Mucosa of descending colon (tissue), 3 donors: ENCODE data around the gene AOAH. TPM values are rescaled to one million over a fixed set of nuclear protein-coding genes. Genes with fewer than 3 reads are reported as not detected.

Source experiments
- ATAC-seq: fragments of 200-7000 bp; cut with Tn5 transposase; one replicate; pipeline ENCODE4 v1.9.1; 2020; ENCODE audit warnings: mild to moderate bottlenecking, moderate library complexity
- DNase-seq, 3 donors: peaks; one replicate each; pipeline ENCODE4 v3.0.0-alpha.2; 2020
- H3K36me3 ChIP-seq: fragments of 200-600 bp; one replicate; pipeline ENCODE4 v1.8.0; 2021; ENCODE audit warnings: low read depth, mild to moderate bottlenecking
- H3K4me1 ChIP-seq: fragments of 200-600 bp; one replicate; pipeline ENCODE4 v1.8.0; 2021; ENCODE audit warnings: low read depth, mild to moderate bottlenecking
- H3K4me3 ChIP-seq: fragments of 200-600 bp; one replicate; pipeline ENCODE4 v1.8.0; 2021; ENCODE audit warnings: mild to moderate bottlenecking
- H3K9me3 ChIP-seq: fragments of 200-600 bp; one replicate; pipeline ENCODE4 v1.8.0; 2021; ENCODE audit warnings: mild to moderate bottlenecking
- intact Hi-C, 2 donors: fragments of 100-400 bp; cut with DNase I in 1 of 2; cut with micrococcal nuclease in 1 of 2; formaldehyde crosslinking; loops; one replicate each; pipeline versions ENCODE4 v1.11.0 to v1.11.1; 2022; cut with DNase I, micrococcal nuclease
- total RNA-seq, 3 donors: library from RNA; stranded (reverse); fragmentation: NEBNext Ultra II Directional in 2 of 3; extraction: Animal tissue kit (Norgen Biotek cat#: 25700) in 2 of 3; gene quantifications; one replicate each; pipeline versions ENCODE4 v1.2.1 to v1.2.4, GENCODE V29; 2021 to 2023
- TF ChIP-seq, protein P1 (sequence below): fragments of 200-600 bp; IDR thresholded peaks from one replicate; pipeline ENCODE4 v1.8.0; 2022; ENCODE audit warnings: antibody characterized with exemption, mild to moderate bottlenecking
- donor health status: DM: no; HTN: no; CAD: no; lungs with moderate emphysema.
- donor health status: DM: no; HTN: no; CAD: no.
- donor health status: DM: no; HTN: yes; CAD: no.

The AOAH gene
- total RNA-seq, 3 donors from 2014 or later = 15.7 to 36.1 (median 28.8) TPM

DNA sequence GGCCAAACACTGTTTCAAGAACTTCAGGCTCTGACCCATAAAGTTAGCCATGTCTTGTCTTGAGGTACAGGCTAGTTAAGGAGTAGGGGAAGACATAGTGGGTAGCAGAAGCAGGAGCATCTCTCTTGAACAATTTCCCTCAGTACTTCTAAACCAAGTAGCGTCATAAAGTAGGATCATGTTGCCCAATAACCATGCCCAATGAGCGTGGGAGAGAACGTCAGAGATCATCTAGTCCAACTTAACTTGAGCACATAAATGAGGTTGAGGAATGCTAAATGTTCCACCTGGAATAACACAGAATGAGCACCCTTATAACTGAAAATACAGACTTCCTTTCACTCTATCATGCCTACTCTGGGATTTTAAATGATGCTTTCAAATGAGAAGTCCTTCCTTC, 134.9 kb downstream of the AOAH start:
- DNase-seq (no peak), ATAC-seq (no peak)
- Histone ChIP-seq H3K4me3 (no peak overlapping the region), H3K36me3 (no peaks in the 10 kb centered on the region), H3K9me3 (no peaks in the 10 kb centered on the region), H3K4me1 (no peaks in the 10 kb centered on the region)
- TF ChIP-seq, protein P1, sequence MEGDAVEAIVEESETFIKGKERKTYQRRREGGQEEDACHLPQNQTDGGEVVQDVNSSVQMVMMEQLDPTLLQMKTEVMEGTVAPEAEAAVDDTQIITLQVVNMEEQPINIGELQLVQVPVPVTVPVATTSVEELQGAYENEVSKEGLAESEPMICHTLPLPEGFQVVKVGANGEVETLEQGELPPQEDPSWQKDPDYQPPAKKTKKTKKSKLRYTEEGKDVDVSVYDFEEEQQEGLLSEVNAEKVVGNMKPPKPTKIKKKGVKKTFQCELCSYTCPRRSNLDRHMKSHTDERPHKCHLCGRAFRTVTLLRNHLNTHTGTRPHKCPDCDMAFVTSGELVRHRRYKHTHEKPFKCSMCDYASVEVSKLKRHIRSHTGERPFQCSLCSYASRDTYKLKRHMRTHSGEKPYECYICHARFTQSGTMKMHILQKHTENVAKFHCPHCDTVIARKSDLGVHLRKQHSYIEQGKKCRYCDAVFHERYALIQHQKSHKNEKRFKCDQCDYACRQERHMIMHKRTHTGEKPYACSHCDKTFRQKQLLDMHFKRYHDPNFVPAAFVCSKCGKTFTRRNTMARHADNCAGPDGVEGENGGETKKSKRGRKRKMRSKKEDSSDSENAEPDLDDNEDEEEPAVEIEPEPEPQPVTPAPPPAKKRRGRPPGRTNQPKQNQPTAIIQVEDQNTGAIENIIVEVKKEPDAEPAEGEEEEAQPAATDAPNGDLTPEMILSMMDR = no peak
- intact Hi-C loops = no loop called here

DNA sequence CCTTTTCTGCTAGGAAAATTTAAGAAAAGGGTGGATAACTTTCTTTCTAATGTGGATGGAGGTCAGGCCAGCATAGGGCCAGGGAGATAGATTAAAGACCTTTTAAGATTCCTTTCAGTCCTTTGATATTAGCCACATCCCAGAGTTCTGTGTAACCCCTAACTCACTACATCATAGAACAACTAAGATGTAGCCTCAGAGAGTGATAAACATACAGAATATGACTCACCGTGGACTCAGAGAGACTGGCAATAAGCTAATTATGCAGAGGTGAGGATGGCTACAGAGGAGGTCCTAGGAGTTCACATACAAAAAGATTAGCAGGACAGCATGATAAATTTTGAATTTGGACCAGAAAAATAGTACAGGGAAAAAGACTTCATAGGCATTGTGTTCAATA, 141.0 kb downstream of the AOAH start:
- ATAC-seq (no peak), DNase-seq (no peak)
- no peaks in the 10 kb centered on the region for H3K9me3 ChIP-seq
- H3K36me3 ChIP-seq = no peaks in the 10 kb centered on the region
- intact Hi-C loops = no loop called here
- H3K4me1 ChIP-seq = no peaks in the 10 kb centered on the region
- TF ChIP-seq, protein P1 = no peak
- no peak overlapping the region for H3K4me3 ChIP-seq

DNA sequence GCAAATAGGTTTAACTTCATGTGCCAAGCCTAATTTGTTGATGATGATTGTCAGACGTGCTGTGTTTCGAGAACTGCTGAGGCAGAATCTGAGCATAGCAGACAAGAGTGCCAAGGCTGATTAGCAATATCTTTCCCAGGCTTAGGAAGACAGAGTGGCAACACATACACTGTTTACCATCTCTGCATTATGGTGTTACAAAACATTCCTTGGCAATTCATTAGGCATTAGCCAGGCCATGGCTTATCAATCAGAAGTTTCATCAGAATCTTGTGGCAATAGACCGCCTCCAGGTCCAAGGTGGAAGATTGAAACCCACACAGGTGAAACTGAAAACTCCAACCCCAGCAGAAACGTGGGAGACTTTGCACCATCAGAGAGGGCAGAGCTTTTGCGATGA, 148.5 kb downstream of the AOAH start:
- Histone ChIP-seq H3K36me3 (no peaks in the 10 kb centered on the region), H3K4me1 (no peaks in the 10 kb centered on the region), H3K9me3 (no peaks in the 10 kb centered on the region), H3K4me3 (no peak overlapping the region)
- TF ChIP-seq, protein P1 = no peak
- intact Hi-C loops = no loop called here
- ATAC-seq = no peak
- no peak for DNase-seq

DNA sequence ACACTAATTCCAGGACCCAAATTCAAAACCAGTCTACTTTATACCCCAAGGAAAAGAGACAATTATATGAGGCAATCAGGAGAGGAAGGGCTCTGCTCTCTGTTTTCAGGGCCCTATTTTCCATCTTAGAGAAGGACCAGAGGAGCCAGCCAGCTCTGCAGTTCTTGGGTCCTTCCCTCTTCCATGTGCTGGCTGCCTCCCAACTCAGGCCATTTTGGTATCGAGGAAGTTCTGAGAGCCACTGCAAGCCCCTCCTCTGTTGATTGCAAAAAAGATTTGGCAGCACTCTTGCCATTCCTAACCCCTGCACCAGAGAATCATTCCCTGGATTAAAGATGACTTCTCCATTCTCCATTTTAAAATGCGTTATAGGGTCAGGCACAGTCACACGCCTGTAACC, 151.2 kb downstream of the AOAH start:
- Histone ChIP-seq H3K4me3 (no peak overlapping the region), H3K9me3 (no peaks in the 10 kb centered on the region), H3K36me3 (no peaks in the 10 kb centered on the region), H3K4me1 (no peaks in the 10 kb centered on the region)
- ATAC-seq (no peak), DNase-seq (no peak)
- TF ChIP-seq, protein P1 = no peak
- intact Hi-C loops = no loop called here

DNA sequence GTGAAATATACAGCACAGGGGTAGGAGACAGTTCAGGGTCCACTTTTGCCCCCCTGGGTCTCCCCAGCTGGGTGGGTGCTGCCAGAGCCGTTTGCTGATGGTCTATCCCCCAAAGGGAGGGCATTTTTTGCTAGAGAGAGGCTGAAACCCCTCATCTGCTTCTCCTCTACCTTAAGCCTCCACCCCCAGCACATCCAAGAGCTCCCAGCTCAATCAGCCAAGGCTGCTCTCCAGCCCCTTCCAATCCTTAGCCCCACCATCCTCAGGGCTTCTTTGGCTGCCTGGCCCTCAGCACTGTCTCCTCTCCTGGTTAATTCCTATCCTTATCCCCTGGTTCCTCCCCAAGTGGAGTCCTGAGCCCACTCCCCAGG, 153.1 kb downstream of the AOAH start:
- no peak for DNase-seq
- intact Hi-C loops = no loop called here
- H3K9me3 ChIP-seq = no peaks in the 10 kb centered on the region

More for the DNA sequence above, 153.1 kb downstream of the AOAH start:
- TF ChIP-seq, protein P1 = no peak
- no peak for ATAC-seq
- Histone ChIP-seq H3K4me1 (no peaks in the 10 kb centered on the region), H3K4me3 (no peak overlapping the region), H3K36me3 (no peaks in the 10 kb centered on the region)
